ELF-1 (cell line): ENCODE results near the gene OR9A4.

Experiments used
- DNase-seq: peaks from one replicate; pipeline ENCODE4 v3.0.0-alpha.2; 2016; ENCODE audit warnings: low read depth, low spot score

OR9A4 gene

GRCh38 chr7:141946796-141947195 is 30.6 kb downstream of the OR9A4 start, which contains the start of gene CLEC5A:
CLEC5A (minus strand) TSS chr7:141946974; CDS start chr7:141946292, 682 bp downstream.
- no peak for DNase-seq

DNA sequence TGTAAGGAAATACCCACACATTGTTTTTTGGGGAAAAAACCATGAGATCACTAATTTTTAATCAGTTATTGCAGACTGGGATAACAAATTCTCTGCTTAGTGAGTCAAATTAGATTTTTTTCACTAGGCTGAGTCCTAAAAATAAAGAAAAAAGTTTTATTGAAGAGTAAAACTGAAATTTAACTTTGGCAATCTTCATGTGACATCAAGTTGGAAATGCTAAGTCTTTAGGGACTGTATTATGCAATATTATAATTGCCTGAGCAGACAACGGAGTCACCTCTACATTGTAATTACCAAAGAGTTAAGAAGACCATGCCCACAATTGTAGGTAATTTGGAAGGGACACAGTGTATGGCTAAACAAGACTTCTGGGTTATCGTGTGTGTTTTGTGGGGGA is 32.8 kb downstream of the OR9A4 start:
- DNase-seq = no peak

- no peak for DNase-seq
Observed at GRCh38 chr7:141949451-141949850, 33.3 kb downstream of the OR9A4 start.

DNA sequence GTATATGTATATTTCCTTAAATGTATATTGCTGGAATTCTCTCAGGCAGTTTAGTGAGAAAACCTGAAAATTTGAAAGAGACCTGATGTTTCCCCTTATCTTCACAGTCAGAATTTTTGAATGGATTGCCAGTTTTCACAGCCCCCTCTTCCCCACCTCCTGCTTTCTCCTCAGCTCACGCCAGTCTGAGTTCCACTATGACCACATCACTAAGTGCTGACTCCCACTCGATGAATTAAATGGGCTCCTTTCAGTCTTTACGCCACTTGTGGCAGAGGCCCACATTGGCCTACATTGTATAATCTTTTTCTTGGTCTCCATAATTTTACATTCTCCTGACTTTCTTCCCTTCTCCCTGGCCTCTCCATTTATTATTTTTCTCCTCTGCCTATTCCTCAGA is 33.7 kb downstream of the OR9A4 start:
- no peak for DNase-seq

GRCh38 chr7:141950806-141951205 is 34.6 kb downstream of the OR9A4 start:
- no peak for DNase-seq

DNA sequence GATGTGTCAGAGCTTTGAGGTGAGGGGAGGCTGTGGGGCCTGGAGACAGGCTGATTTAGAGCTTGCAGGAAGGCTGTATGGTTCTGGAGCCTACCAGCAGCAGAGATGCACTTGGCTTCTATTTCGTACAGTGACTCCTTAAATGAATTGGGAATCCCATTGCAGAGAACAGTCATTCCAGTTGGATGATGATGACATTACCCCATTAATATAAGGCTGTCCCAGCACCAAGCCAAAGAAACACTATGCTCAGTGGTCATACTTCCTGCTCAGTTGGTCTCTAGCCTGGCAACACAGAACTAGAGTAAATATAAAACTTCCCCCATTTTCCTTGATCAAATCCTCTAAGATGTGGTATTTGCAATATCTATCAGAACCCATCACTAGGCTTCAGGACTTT is 36.3 kb downstream of the OR9A4 start:
- no peak for DNase-seq

DNA sequence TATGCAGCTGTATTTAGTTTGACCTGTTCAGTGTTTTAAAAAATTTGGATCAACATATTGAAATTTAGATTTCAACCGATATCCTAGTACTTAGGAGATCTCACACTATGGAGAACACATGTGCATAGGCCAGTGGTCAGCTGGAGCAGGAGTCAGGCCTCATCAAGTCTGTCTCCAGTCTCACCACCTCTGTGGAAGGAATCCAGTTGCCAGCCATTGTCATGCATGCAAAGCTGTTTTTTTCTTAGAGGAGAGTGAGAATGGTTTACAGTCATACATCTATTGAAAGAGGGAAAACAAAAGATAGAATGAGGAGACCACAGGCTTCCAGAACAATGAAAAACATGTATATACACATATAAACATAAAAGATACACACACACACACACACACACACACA is 38.1 kb downstream of the OR9A4 start:
- DNase-seq = peak; percentile 8

- DNase-seq = no peak
Observed at GRCh38 chr7:141956084-141956483, 39.9 kb downstream of the OR9A4 start.

- no peak for DNase-seq
Observed at GRCh38 chr7:141960687-141961422, 44.7 kb downstream of the OR9A4 start.
